ENCODE data around the gene CHAT. TPM values are rescaled to one million over a fixed set of nuclear protein-coding genes. Genes with fewer than 3 reads are reported as not detected.

CHAT gene
- total and polyA plus RNA-seq, 12 donors, result not detected

- intact Hi-C loops (cut with DNase I), result loop anchor here in 1 of 2 donors (5.0 kb wide), 1 partner anchor 137 kb away; no protein-coding TSS in a partner anchor
- Histone ChIP-seq H3K36me3 (replicated peaks in 1 of 2) (no peaks in the 10 kb centered on the region), H3K27me3 (peaks cover 17% of the 10 kb centered on the region), H3K4me3 (no peak overlapping the region), H3K4me1 (replicated peaks in 1 of 2) (no peaks in the 10 kb centered on the region), H3K27ac (no peak overlapping the region), H3K9me3 (replicated peaks in 1 of 3) (no peaks in the 10 kb centered on the region)
- DNase-seq, result no peak
- WGBS, 4 donors, result 63 to 88% (median 81%) methylated on average over 7 to 12 of the region's 12 CpGs
- TF ChIP-seq POLR2A (IDR thresholded peaks at IDR 0.05) (no peak), CTCF (IDR thresholded peaks at IDR 0.05) (no peak)
Measured at GRCh38 chr10:49620286-49620810, 6.5 kb downstream of the CHAT start.

- WGBS, 4 donors, result 51 to 100% (median 58%) methylated on average over 2 to 6 of the region's 6 CpGs
- H3K36me3 ChIP-seq (replicated peaks in 1 of 2), result no peaks in the 10 kb centered on the region
- peaks cover 12% of the 10 kb centered on the region for H3K27me3 ChIP-seq
- TF ChIP-seq CTCF (IDR thresholded peaks at IDR 0.05) (no peak), POLR2A (IDR thresholded peaks at IDR 0.05) (no peak)
- no peak overlapping the region for H3K27ac ChIP-seq
- H3K4me3 ChIP-seq, result no peak overlapping the region
- intact Hi-C loops (cut with DNase I), result loop anchor here in 1 of 2 donors (5.0 kb wide), 1 partner anchor 136 kb away; no protein-coding TSS in a partner anchor
- no peak for DNase-seq
- H3K4me1 ChIP-seq (replicated peaks in 1 of 2), result no peaks in the 10 kb centered on the region
- H3K9me3 ChIP-seq (replicated peaks in 1 of 3), result no peaks in the 10 kb centered on the region
Measured at GRCh38 chr10:49620841-49621378, 7.1 kb downstream of the CHAT start.

- H3K36me3 ChIP-seq (replicated peaks in 1 of 2), result no peaks in the 10 kb centered on the region
- no peaks in the 10 kb centered on the region for H3K9me3 ChIP-seq (replicated peaks in 1 of 3)
- H3K27me3 ChIP-seq, result peaks cover 5% of the 10 kb centered on the region
- no peak overlapping the region for H3K4me3 ChIP-seq
- 46 to 65% (median 64%) methylated on average over 6 of the region's 6 CpGs for WGBS, 4 donors
- no peaks in the 10 kb centered on the region for H3K4me1 ChIP-seq (replicated peaks in 1 of 2)
- TF ChIP-seq POLR2A (IDR thresholded peaks at IDR 0.05), result no peak
- TF ChIP-seq CTCF (IDR thresholded peaks at IDR 0.05), result no peak
- no peak overlapping the region for H3K27ac ChIP-seq
- intact Hi-C loops (cut with DNase I), result loop anchor here in 1 of 2 donors (5.0 kb wide), 1 partner anchor 136 kb away; no protein-coding TSS in a partner anchor
- no peak for DNase-seq
Measured at GRCh38 chr10:49621561-49621960, 7.7 kb downstream of the CHAT start.

GRCh38 chr10:49622426-49623425 is 8.9 kb downstream of the CHAT start:
- 66 to 75% (median 68%) methylated on average over 10 to 11 of the region's 11 CpGs for WGBS, 4 donors
- H3K4me3 ChIP-seq, result no peak overlapping the region

More at GRCh38 chr10:49622426-49623425, 8.9 kb downstream of the CHAT start:
- no peaks in the 10 kb centered on the region for H3K36me3 ChIP-seq (replicated peaks in 1 of 2)
- no peak overlapping the region for H3K27ac ChIP-seq
- intact Hi-C loops (cut with DNase I), result loop anchor here in 1 of 2 donors (5.0 kb wide), 1 partner anchor 135 kb away; no protein-coding TSS in a partner anchor
- H3K27me3 ChIP-seq, result peaks cover 2% of the 10 kb centered on the region
- TF ChIP-seq POLR2A (IDR thresholded peaks at IDR 0.05), result no peak
- TF ChIP-seq CTCF (IDR thresholded peaks at IDR 0.05), result no peak
- no peak for DNase-seq
- H3K9me3 ChIP-seq (replicated peaks in 1 of 3), result no peaks in the 10 kb centered on the region
- H3K4me1 ChIP-seq (replicated peaks in 1 of 2), result no peaks in the 10 kb centered on the region

Data from adrenal gland (tissue), 12 donors.